SK-N-SH treated with all-trans-retinoic acid at 6 μM for 48 hours (cell line): ENCODE data around the gene DCC.

Experiments used
- ESRRG ChIP-seq: fragments of 250-450 bp; sonication (Bioruptor Pico); IDR thresholded peaks from 2 replicates; pipeline ENCODE4 v1.6.1; 2021; ENCODE audit warnings: mild to moderate bottlenecking
- TCF4 ChIP-seq: fragments of 250-450 bp; sonication (Bioruptor Pico); IDR thresholded peaks from 2 replicates; pipeline ENCODE4 v1.8.0; 2021; ENCODE audit warnings: mild to moderate bottlenecking, moderate library complexity, borderline replicate concordance
- TOX ChIP-seq: fragments of 250-450 bp; sonication (Bioruptor Pico); IDR thresholded peaks from 2 replicates; pipeline ENCODE4 v1.8.0; 2021; ENCODE audit warnings: mild to moderate bottlenecking, moderate library complexity, borderline replicate concordance
- ZFP30 ChIP-seq: fragments of 450-650 bp; formaldehyde crosslinking; IDR thresholded peaks from 2 replicates; pipeline ENCODE4 v1.5.0; 2022; ENCODE audit warnings: mild to moderate bottlenecking, moderate library complexity
- ZNF565 ChIP-seq: fragments of 450-650 bp; formaldehyde crosslinking; conservative IDR thresholded peaks from 2 replicates; pipeline ENCODE4 v1.5.0; 2020; ENCODE audit warnings: low read depth, mild to moderate bottlenecking, moderate library complexity
- ZNF8 ChIP-seq: fragments of 450-650 bp; formaldehyde crosslinking; IDR thresholded peaks from 2 replicates; pipeline ENCODE4 v1.5.0; 2020; ENCODE audit warnings: mild to moderate bottlenecking, moderate library complexity

DNA sequence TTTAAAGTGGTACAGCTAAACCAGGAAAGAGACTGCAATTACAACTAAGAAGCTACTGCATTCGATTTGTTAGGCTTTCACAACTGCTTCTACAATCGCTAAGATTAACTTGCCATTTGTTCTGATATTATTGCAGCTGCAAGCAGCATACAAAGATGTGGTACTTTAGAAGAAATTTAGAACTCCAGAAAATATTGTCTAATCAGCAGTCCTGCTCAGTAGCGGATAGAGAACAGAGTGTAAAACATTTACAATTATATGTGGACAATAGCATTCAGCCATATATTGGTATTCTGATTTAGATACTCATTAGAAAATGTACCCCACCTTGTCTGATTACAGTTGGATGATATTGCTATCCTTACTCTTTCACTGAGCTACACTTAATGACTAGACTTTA lies 265.3 kb downstream of the DCC start:
- TF ChIP-seq ZNF8 (CRISPR knock-in tag) (no peak), TOX (no peak), TCF4 (CRISPR knock-in tag) (no peak), ESRRG (CRISPR knock-in tag) (no peak), ZNF565 (CRISPR knock-in tag) (no peak), ZFP30 (no peak)
